H1 (cell line): Measurements from ENCODE around the gene RXFP4. TPM values are rescaled to one million over a fixed set of nuclear protein-coding genes. Genes with fewer than 3 reads are reported as not detected.

Experiments used
- RXRA ChIP-seq: IDR thresholded peaks from 2 replicates; pipeline ENCODE4 v1.6.1; 2011; ENCODE audit warnings: low read depth, mild to moderate bottlenecking, low read length, moderate library complexity; ENCODE audit not compliant: insufficient read depth
- SIN3A ChIP-seq, 2 experiments: IDR thresholded peaks in 1 of 2; conservative IDR thresholded peaks in 1 of 2; 2 replicates each; pipeline ENCODE4 v1.6.1; 2011 to 2012; ENCODE audit warnings: low read length in 2 of 2, improper control_type of control experiment in 1 of 2, low read depth in 1 of 2, mild to moderate bottlenecking in 1 of 2
- SRF ChIP-seq: IDR thresholded peaks from 2 replicates; pipeline ENCODE4 v1.6.1; 2011; ENCODE audit warnings: mild to moderate bottlenecking, low read depth, low read length, moderate library complexity
- polyA plus RNA-seq, 7 experiments: library from polyadenylated mRNA; depleted of rRNA in 3 of 7; stranded (reverse) in 5 of 7; unstranded in 2 of 7; fragments of >200 nt in 5 of 7; fragments of 200-250 nt in 2 of 7; gene quantifications; 1 replicate in 5 of 7; 2 replicates in 1 of 7; 4 replicates in 1 of 7; pipeline versions ENCODE4 v1.2.1 to v1.2.3, GENCODE V29; 2011 to 2013; ENCODE audit warnings: missing spikeins in 2 of 7, mixed read lengths in 2 of 7
- total RNA-seq: library from RNA; stranded (reverse); fragmentation: NEBNext Ultra II Directional; extraction: Animal tissue kit (Norgen Biotek cat#: 25700); gene quantifications from 2 replicates; pipeline ENCODE4 v1.2.1, GENCODE V29; 2021

RXFP4 gene
- total and polyA plus RNA-seq, 2 of the 8 experiments (the other 6 are each of a cell fraction or from before 2014, with no cell fraction given) = not detected

DNA sequence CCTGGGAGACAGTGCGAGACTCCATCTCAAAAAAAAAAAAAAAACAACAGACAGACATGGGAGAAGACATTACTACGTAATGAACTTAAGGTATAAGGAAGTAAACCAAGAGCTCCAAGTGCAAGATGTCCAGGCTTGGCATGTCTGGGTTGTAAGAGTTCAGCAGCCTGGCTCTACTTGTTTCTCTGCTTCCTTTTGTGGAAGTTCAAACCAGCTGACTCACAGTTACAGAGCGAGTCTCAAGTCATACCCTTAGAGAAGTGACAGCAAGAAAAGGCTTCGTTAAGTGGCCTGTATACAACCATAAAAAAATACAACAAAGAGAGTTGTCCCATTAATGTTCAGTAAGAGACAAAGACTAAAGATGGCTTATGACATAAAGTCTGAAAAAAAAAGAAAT is 31.5 kb upstream of the RXFP4 start (continued):
- TF ChIP-seq SIN3A (conservative IDR thresholded peaks at IDR 0.05 in 1 of 2, IDR thresholded peaks at IDR 0.05 in 1 of 2; ENCODE audit: low read depth in 1 of 2, low read length in 2 of 2) = no peak
- TF ChIP-seq RXRA = no peak
- TF ChIP-seq SRF = no peak
